IMR-90 (cell line): ENCODE results near the gene PAGE2. TPM values are rescaled to one million over a fixed set of nuclear protein-coding genes. Genes with fewer than 3 reads are reported as not detected.

ENCODE experiments used
- ATAC-seq: fragments of 200-7000 bp; cut with Tn5 transposase; 2 replicates; pipeline ENCODE4 v1.9.1; 2020; ENCODE audit warnings: low read depth, mild to moderate bottlenecking, moderate library complexity
- BruUV-seq: library from RNA; stranded (reverse); fragments of 400-500 nt; replicated peaks from 2 replicates; lab custom pipeline; 2021; lab: Mats Ljungman, UMichigan
- CTCF ChIA-PET: fragments of 300-600 bp; formaldehyde crosslinking; extraction: SDS; loops from one replicate; lab custom pipeline; 2021; ENCODE audit warnings: antibody characterized with exemption; lab: Yijun Ruan, JAX
- POLR2A ChIA-PET: fragments of 300-600 bp; sonication (Branson Sonifier 250); formaldehyde crosslinking; loops from one replicate; lab custom pipeline; 2022; ENCODE audit warnings: antibody characterized with exemption; ENCODE audit not compliant: unreplicated experiment; lab: Charles Lee
- DNase-seq: peaks from one replicate; pipeline ENCODE4 v3.0.0; 2013
- H2AFZ ChIP-seq: replicated peaks from 2 replicates; pipeline ENCODE3; 2013; ENCODE audit warnings: low read length, mild to moderate bottlenecking; ENCODE audit not compliant: poor library complexity
- H2AK5ac ChIP-seq: 2 replicates; pipeline ENCODE4 v1.6.1; 2013; ENCODE audit warnings: low read depth, low read length, inconsistent platforms
- H2AK9ac ChIP-seq: replicated peaks from 2 replicates; pipeline ENCODE3; 2013; ENCODE audit warnings: mild to moderate bottlenecking, low read depth, low read length, moderate library complexity; ENCODE audit not compliant: poor library complexity
- H2BK120ac ChIP-seq: 2 replicates; pipeline ENCODE4 v1.6.1; 2013; ENCODE audit warnings: low read depth, low read length, inconsistent platforms
- H2BK15ac ChIP-seq: 3 replicates; pipeline ENCODE4 v1.6.1; 2013; ENCODE audit warnings: low read depth, low read length, inconsistent platforms
- H2BK20ac ChIP-seq: 2 replicates; pipeline ENCODE4 v1.6.1; 2013; ENCODE audit warnings: low read depth, mild to moderate bottlenecking, inconsistent platforms, low read length, moderate library complexity
- H2BK5ac ChIP-seq: 2 replicates; pipeline ENCODE4 v1.6.1; 2013; ENCODE audit warnings: mild to moderate bottlenecking, low read depth, low read length, inconsistent platforms; ENCODE audit not compliant: poor library complexity, severe bottlenecking
- H3K14ac ChIP-seq: replicated peaks from 2 replicates; pipeline ENCODE4 v1.6.1; 2013; ENCODE audit warnings: low read depth, low read length, inconsistent platforms
- H3K18ac ChIP-seq: 2 replicates; pipeline ENCODE4 v1.6.1; 2013; ENCODE audit warnings: low read depth, low read length, control low read depth
- H3K23ac ChIP-seq: 2 replicates; pipeline ENCODE4 v1.6.1; 2013; ENCODE audit warnings: low read depth, low read length, inconsistent platforms
- H3K27ac ChIP-seq: 2 replicates; pipeline ENCODE4 v1.5.1; 2013; ENCODE audit warnings: mild to moderate bottlenecking, control low read depth, low read length; ENCODE audit not compliant: insufficient read depth
- H3K27me3 ChIP-seq: 2 replicates; pipeline ENCODE4 v1.6.1; 2013; ENCODE audit warnings: low read length; ENCODE audit not compliant: control insufficient read depth, insufficient read depth
- H3K36me3 ChIP-seq: 2 replicates; pipeline ENCODE4 v1.6.1; 2013; ENCODE audit warnings: low read length, mixed read lengths; ENCODE audit not compliant: control insufficient read depth, insufficient read depth
- H3K4ac ChIP-seq: 2 replicates; pipeline ENCODE4 v1.6.1; 2013; ENCODE audit warnings: low read depth, low read length, inconsistent platforms
- H3K4me1 ChIP-seq: 2 replicates; pipeline ENCODE4 v1.6.1; 2013; ENCODE audit warnings: low read length, mixed read lengths; ENCODE audit not compliant: control insufficient read depth, insufficient read depth
- H3K4me2 ChIP-seq: 2 replicates; pipeline ENCODE4 v1.6.1; 2013; ENCODE audit warnings: low read depth, mild to moderate bottlenecking, control low read depth, low read length, moderate library complexity
- H3K4me3 ChIP-seq: 2 replicates; pipeline ENCODE4 v1.5.1; 2013; ENCODE audit warnings: low read depth, mild to moderate bottlenecking, control low read depth, low read length, moderate library complexity; ENCODE audit not compliant: insufficient read depth
- H3K56ac ChIP-seq: 2 replicates; pipeline ENCODE4 v1.6.1; 2013; ENCODE audit warnings: low read length, inconsistent platforms; ENCODE audit not compliant: insufficient read depth; ENCODE audit errors: extremely low read depth
- H3K79me1 ChIP-seq, 2 experiments: 2 replicates each; pipeline ENCODE4 v1.6.1; 2013; ENCODE audit warnings: low read length in 2 of 2, inconsistent platforms in 1 of 2, low read depth in 1 of 2
- H3K9ac ChIP-seq: 2 replicates; pipeline ENCODE4 v1.6.1; 2013; ENCODE audit warnings: low read depth, low read length, control low read depth
- H3K9me1 ChIP-seq: 2 replicates; pipeline ENCODE4 v1.6.1; 2013; ENCODE audit warnings: low read length, inconsistent platforms; ENCODE audit not compliant: insufficient read depth
- H3K9me3 ChIP-seq: 2 replicates; pipeline ENCODE4 v1.6.1; 2013; ENCODE audit warnings: low read length; ENCODE audit not compliant: control insufficient read depth, insufficient read depth
- H4K20me1 ChIP-seq: 2 replicates; pipeline ENCODE4 v1.6.1; 2013; ENCODE audit warnings: low read length, inconsistent platforms; ENCODE audit not compliant: insufficient read depth
- H4K5ac ChIP-seq: 2 replicates; pipeline ENCODE4 v1.6.1; 2013; ENCODE audit warnings: mild to moderate bottlenecking, low read depth, low read length, control low read depth
- H4K8ac ChIP-seq, 2 experiments: 2 replicates each; pipeline ENCODE4 v1.6.1; 2013; ENCODE audit warnings: low read depth in 2 of 2, low read length in 2 of 2, control low read depth in 1 of 2, inconsistent platforms in 1 of 2
- H4K91ac ChIP-seq: 2 replicates; pipeline ENCODE4 v1.6.1; 2013; ENCODE audit warnings: low read depth, low read length, inconsistent platforms; ENCODE audit not compliant: insufficient read depth
- BHLHE40 ChIP-seq: fragments of 150-350 bp; IDR thresholded peaks from 2 replicates; pipeline ENCODE4 v1.6.1; 2016; ENCODE audit warnings: mild to moderate bottlenecking, low read depth, low read length
- CEBPB ChIP-seq: IDR thresholded peaks from 2 replicates; pipeline ENCODE4 v1.6.1; 2012; ENCODE audit warnings: low read depth, low read length, improper control_type of control experiment
- CTCF ChIP-seq: conservative IDR thresholded peaks from 2 replicates; pipeline ENCODE4 v1.5.1; 2012; ENCODE audit warnings: mild to moderate bottlenecking, low read depth, low read length, improper control_type of control experiment
- ELK1 ChIP-seq: fragments of 150-350 bp; IDR thresholded peaks from 2 replicates; pipeline ENCODE4 v1.6.1; 2016; ENCODE audit warnings: low read depth, mild to moderate bottlenecking, low read length, moderate library complexity, borderline replicate concordance
- FOS ChIP-seq: fragments of 150-350 bp; IDR thresholded peaks from 2 replicates; pipeline ENCODE4 v1.6.1; 2016; ENCODE audit warnings: low read depth, low read length
- MAFK ChIP-seq: IDR thresholded peaks from 2 replicates; pipeline ENCODE4 v1.6.1; 2012; ENCODE audit warnings: low read depth, low read length, improper control_type of control experiment
- MAZ ChIP-seq: IDR thresholded peaks from 2 replicates; pipeline ENCODE4 v1.6.1; 2012; ENCODE audit warnings: low read depth, mild to moderate bottlenecking, low read length, improper control_type of control experiment, moderate library complexity, borderline replicate concordance
- MXI1 ChIP-seq: IDR thresholded peaks from 2 replicates; pipeline ENCODE4 v1.6.1; 2012; ENCODE audit warnings: low read depth, mild to moderate bottlenecking, low read length, moderate library complexity, borderline replicate concordance
- NFE2L2 ChIP-seq: fragments of 150-350 bp; IDR thresholded peaks from 2 replicates; pipeline ENCODE4 v1.6.1; 2016; ENCODE audit warnings: low read depth, mild to moderate bottlenecking, low read length
- RAD21 ChIP-seq: IDR thresholded peaks from 2 replicates; pipeline ENCODE4 v1.6.1; 2012; ENCODE audit warnings: low read length, improper control_type of control experiment
- RCOR1 ChIP-seq: IDR thresholded peaks from 2 replicates; pipeline ENCODE4 v1.6.1; 2012; ENCODE audit warnings: mild to moderate bottlenecking, low read length, improper control_type of control experiment; ENCODE audit not compliant: insufficient replicate concordance
- RFX5 ChIP-seq: IDR thresholded peaks from 2 replicates; pipeline ENCODE4 v1.8.0; 2012; ENCODE audit warnings: low read depth, mild to moderate bottlenecking, low read length, moderate library complexity
- SMC3 ChIP-seq: fragments of 150-350 bp; IDR thresholded peaks from 2 replicates; pipeline ENCODE4 v1.6.1; 2016; ENCODE audit warnings: low read depth, mild to moderate bottlenecking, antibody characterized with exemption, low read length, moderate library complexity
- WGBS, 2 experiments: methylation state at CpG; one replicate each; pipeline versions ENCODE4 v1.1.5 to v1.1.7; 2013; ENCODE audit warnings: missing lambda C conversion rate in 2 of 2; ENCODE audit not compliant: insufficient read length in 1 of 2; ENCODE audit errors: extremely low coverage in 2 of 2; 5-methylcytosine and 5-hydroxymethylcytosine counted together
- dilution Hi-C: fragments of 300-500 bp; cut with HindIII; formaldehyde crosslinking; loops from one replicate; pipeline ENCODE4 v1.14.3; 2018; ENCODE audit warnings: low sequenced_read_pairs; ENCODE audit not compliant: unreplicated experiment
- in situ Hi-C: fragments of 300-500 bp; cut with MboI; formaldehyde crosslinking; loops from 3 replicates; pipeline ENCODE4 v1.14.3; 2019; ENCODE audit warnings: low sequenced_read_pairs, inconsistent platforms, mixed read lengths
- intact Hi-C: fragments of 100-400 bp; cut with micrococcal nuclease; formaldehyde crosslinking; loops from 2 replicates; pipeline ENCODE4 v1.10.0; 2022
- polyA plus RNA-seq, 3 experiments: library from polyadenylated mRNA; depleted of rRNA; stranded (reverse); fragments of >200 nt; gene quantifications; 2 replicates each; pipeline ENCODE4 v1.2.3, GENCODE V29; 2012; ENCODE audit warnings: low replicate concordance in 1 of 3
- total RNA-seq: library from RNA; depleted of rRNA; stranded (reverse); fragments of >200 nt; gene quantifications from 2 replicates; pipeline ENCODE4 v1.2.3, GENCODE V29; 2012

The PAGE2 gene
- total and polyA plus RNA-seq, 2 of the 4 experiments (the other 2 are of a cell fraction) = not detected

- H3K4me1 ChIP-seq = no peaks in the 10 kb centered on the region
- in situ Hi-C loops (no loop called here), intact Hi-C loops (no loop called here), dilution Hi-C loops (no loop called here)
- H4K91ac ChIP-seq = no peak overlapping the region
- H2AK5ac ChIP-seq = no peak overlapping the region
- POLR2A ChIA-PET = interaction anchor here (0.6 kb wide), 1 partner anchor 23 kb away, joined by 3 read pairs; no protein-coding TSS in a partner anchor
- no peak for DNase-seq
- no peak overlapping the region for H3K23ac ChIP-seq
- H4K8ac ChIP-seq = no peak overlapping the region
- no peaks in the 10 kb centered on the region for H3K36me3 ChIP-seq
- H3K18ac ChIP-seq = no peak overlapping the region
- no peak for ATAC-seq
- H3K4me3 ChIP-seq = no peak overlapping the region
- no peak overlapping the region for H2BK120ac ChIP-seq
- H3K9ac ChIP-seq = no peak overlapping the region
- H3K14ac ChIP-seq = no peak overlapping the region
- no peak overlapping the region for H3K56ac ChIP-seq
- no peak overlapping the region for H2BK5ac ChIP-seq
- H3K27ac ChIP-seq = no peak overlapping the region
- H2BK20ac ChIP-seq = no peak overlapping the region
- CTCF ChIA-PET = interaction anchor here (0.7 kb wide), 1 partner anchor 17 kb away, joined by 3 read pairs; no protein-coding TSS in a partner anchor
- no peaks in the 10 kb centered on the region for H3K9me3 ChIP-seq
- no peaks in the 10 kb centered on the region for H4K20me1 ChIP-seq
- no peaks in the 10 kb centered on the region for H3K79me1 ChIP-seq
- no peak overlapping the region for H2AK9ac ChIP-seq
- no peak overlapping the region for H2BK15ac ChIP-seq
- no peaks in the 10 kb centered on the region for H3K27me3 ChIP-seq
- H4K5ac ChIP-seq = no peak overlapping the region
- WGBS, 2 experiments = no CpG with 5 or more reads among the region's 6 CpGs
- no peak overlapping the region for H3K4ac ChIP-seq
- no peaks in the 10 kb centered on the region for H3K9me1 ChIP-seq
- no TSS peak for BruUV-seq
- no peak for TF ChIP-seq RAD21
- TF ChIP-seq FOS = no peak
- TF ChIP-seq SMC3 = no peak
- no peak for TF ChIP-seq ELK1
- no peak for TF ChIP-seq MAFK
- no peak for TF ChIP-seq NFE2L2
- no peak for TF ChIP-seq MAZ
- no peak for TF ChIP-seq BHLHE40
- no peak for TF ChIP-seq RCOR1
- no peak for TF ChIP-seq CTCF
- no peak for TF ChIP-seq MXI1
- no peak for TF ChIP-seq RFX5
- no peak for TF ChIP-seq CEBPB
- no peak overlapping the region for H3K4me2 ChIP-seq
- no peak overlapping the region for H2AFZ ChIP-seq
These were observed 47.3 kb upstream of the PAGE2 start for GRCh38 chrX:55041514-55041913.
